ENCODE data around the gene ALMS1.

The ALMS1 gene

GRCh38 chr2:73426176-73426575, 40.5 kb downstream of the ALMS1 start:
- Histone ChIP-seq H3K4me1 (ENCODE audit: control insufficient read depth in 1 of 2, insufficient read depth in 2 of 2, low read length in 2 of 2) (no peaks in the 10 kb centered on the region), H4K12ac (ENCODE audit: low read depth, low read length) (no peak overlapping the region), H4K8ac (ENCODE audit: low read depth, low read length) (no peak overlapping the region), H3K14ac (ENCODE audit: low read length) (no peak overlapping the region), H2BK120ac (ENCODE audit: insufficient read depth, low read length, poor library complexity) (no peak overlapping the region), H3K4me2 (ENCODE audit: low read length) (no peak overlapping the region), H3K79me1 (ENCODE audit: low read length) (no peaks in the 10 kb centered on the region), H3K23ac (ENCODE audit: low read length) (no peak overlapping the region), H3K4me3 (ENCODE audit: low read depth, low read length) (no peak overlapping the region), H3K9ac (ENCODE audit: low read length) (no peak overlapping the region), H3K79me2 (ENCODE audit: control insufficient read depth, insufficient read depth, low read length, poor library complexity) (no peaks in the 10 kb centered on the region), H2AK5ac (ENCODE audit: low read length) (no peak overlapping the region), H3K9me3 (ENCODE audit: insufficient read depth, low read depth, low read length) (no peaks in the 10 kb centered on the region), H2BK12ac (ENCODE audit: low read length) (no peak overlapping the region), H3K27ac (ENCODE audit: low read depth, low read length) (no peak overlapping the region), H3K4ac (ENCODE audit: low read depth, low read length) (no peak overlapping the region), H4K91ac (ENCODE audit: low read depth, low read length) (no peak overlapping the region), H2AFZ (ENCODE audit: insufficient read depth, low read length, poor library complexity) (no peak overlapping the region), H3K18ac (ENCODE audit: low read length) (no peak overlapping the region), H3K27me3 (ENCODE audit: insufficient read depth, low read length) (no peaks in the 10 kb centered on the region), H3K36me3 (ENCODE audit: control insufficient read depth in 1 of 2, insufficient read depth in 2 of 2, low read length in 2 of 2) (no peaks in the 10 kb centered on the region), H2BK5ac (ENCODE audit: low read depth, low read length, poor library complexity) (no peak overlapping the region)
- WGBS (ENCODE audit: extremely low coverage, insufficient coverage, insufficient read length), result no CpG with 5 or more reads among the region's 3 CpGs
- no peak for DNase-seq

- no peaks in the 10 kb centered on the region for H3K4me1 ChIP-seq (ENCODE audit: control insufficient read depth in 1 of 2, insufficient read depth in 2 of 2, low read length in 2 of 2)
- H3K4me2 ChIP-seq (ENCODE audit: low read length), result no peak overlapping the region
- H3K36me3 ChIP-seq (ENCODE audit: control insufficient read depth in 1 of 2, insufficient read depth in 2 of 2, low read length in 2 of 2), result peaks cover 3 to 4% of the 10 kb centered on the region in 2 experiments
- H3K4me3 ChIP-seq (ENCODE audit: low read depth, low read length), result no peak overlapping the region
- no peaks in the 10 kb centered on the region for H3K79me2 ChIP-seq (ENCODE audit: control insufficient read depth, insufficient read depth, low read length, poor library complexity)
- no peak overlapping the region for H2AFZ ChIP-seq (ENCODE audit: insufficient read depth, low read length, poor library complexity)
- H3K9me3 ChIP-seq (ENCODE audit: insufficient read depth, low read depth, low read length), result peaks cover 1% of the 10 kb centered on the region
- H2BK12ac ChIP-seq (ENCODE audit: low read length), result no peak overlapping the region
- no peak overlapping the region for H3K14ac ChIP-seq (ENCODE audit: low read length)
- no peaks in the 10 kb centered on the region for H3K79me1 ChIP-seq (ENCODE audit: low read length)
- no peak overlapping the region for H2BK5ac ChIP-seq (ENCODE audit: low read depth, low read length, poor library complexity)
- H3K9ac ChIP-seq (ENCODE audit: low read length), result no peak overlapping the region
- no peak overlapping the region for H3K18ac ChIP-seq (ENCODE audit: low read length)
- no peak overlapping the region for H3K27ac ChIP-seq (ENCODE audit: low read depth, low read length)
- H3K4ac ChIP-seq (ENCODE audit: low read depth, low read length), result no peak overlapping the region
- no peak overlapping the region for H2AK5ac ChIP-seq (ENCODE audit: low read length)
- H4K91ac ChIP-seq (ENCODE audit: low read depth, low read length), result no peak overlapping the region
- DNase-seq, result no peak
- H3K27me3 ChIP-seq (ENCODE audit: insufficient read depth, low read length), result no peaks in the 10 kb centered on the region
- no peak overlapping the region for H2BK120ac ChIP-seq (ENCODE audit: insufficient read depth, low read length, poor library complexity)
- H4K12ac ChIP-seq (ENCODE audit: low read depth, low read length), result no peak overlapping the region
- no peak overlapping the region for H4K8ac ChIP-seq (ENCODE audit: low read depth, low read length)
- H3K23ac ChIP-seq (ENCODE audit: low read length), result no peak overlapping the region
- WGBS (ENCODE audit: extremely low coverage, insufficient coverage, insufficient read length), result no CpG with 5 or more reads among the region's 1 CpG
Measured at GRCh38 chr2:73436019-73436418, 50.4 kb downstream of the ALMS1 start.

GRCh38 chr2:73444202-73444601, 58.6 kb downstream of the ALMS1 start:
- peaks cover 0 to 13% of the 10 kb centered on the region in 2 experiments for H3K36me3 ChIP-seq (ENCODE audit: control insufficient read depth in 1 of 2, insufficient read depth in 2 of 2, low read length in 2 of 2)
- no peak overlapping the region for H4K12ac ChIP-seq (ENCODE audit: low read depth, low read length)
- H3K4me3 ChIP-seq (ENCODE audit: low read depth, low read length), result no peak overlapping the region
- H2AK5ac ChIP-seq (ENCODE audit: low read length), result no peak overlapping the region
- no peak overlapping the region for H3K4ac ChIP-seq (ENCODE audit: low read depth, low read length)
- H4K8ac ChIP-seq (ENCODE audit: low read depth, low read length), result no peak overlapping the region
- no peaks in the 10 kb centered on the region for H3K79me2 ChIP-seq (ENCODE audit: control insufficient read depth, insufficient read depth, low read length, poor library complexity)
- H3K4me1 ChIP-seq (ENCODE audit: control insufficient read depth in 1 of 2, insufficient read depth in 2 of 2, low read length in 2 of 2), result no peaks in the 10 kb centered on the region
- no peak overlapping the region for H2BK120ac ChIP-seq (ENCODE audit: insufficient read depth, low read length, poor library complexity)
- no peak overlapping the region for H3K9ac ChIP-seq (ENCODE audit: low read length)
- DNase-seq, result no peak
- no peak overlapping the region for H3K18ac ChIP-seq (ENCODE audit: low read length)
- H2BK5ac ChIP-seq (ENCODE audit: low read depth, low read length, poor library complexity), result no peak overlapping the region
- no peak overlapping the region for H3K23ac ChIP-seq (ENCODE audit: low read length)
- WGBS (ENCODE audit: extremely low coverage, insufficient coverage, insufficient read length), result no CpG with 5 or more reads among the region's 3 CpGs
- no peak overlapping the region for H3K27ac ChIP-seq (ENCODE audit: low read depth, low read length)
- no peak overlapping the region for H3K14ac ChIP-seq (ENCODE audit: low read length)
- H3K9me3 ChIP-seq (ENCODE audit: insufficient read depth, low read depth, low read length), result no peaks in the 10 kb centered on the region
- no peak overlapping the region for H4K91ac ChIP-seq (ENCODE audit: low read depth, low read length)
- no peaks in the 10 kb centered on the region for H3K27me3 ChIP-seq (ENCODE audit: insufficient read depth, low read length)
- H2BK12ac ChIP-seq (ENCODE audit: low read length), result no peak overlapping the region
- H3K4me2 ChIP-seq (ENCODE audit: low read length), result no peak overlapping the region
- no peaks in the 10 kb centered on the region for H3K79me1 ChIP-seq (ENCODE audit: low read length)
- no peak overlapping the region for H2AFZ ChIP-seq (ENCODE audit: insufficient read depth, low read length, poor library complexity)

- no peak overlapping the region for H2AK5ac ChIP-seq (ENCODE audit: low read length)
- no peak overlapping the region for H3K4me3 ChIP-seq (ENCODE audit: low read depth, low read length)
- no peaks in the 10 kb centered on the region for H3K79me2 ChIP-seq (ENCODE audit: control insufficient read depth, insufficient read depth, low read length, poor library complexity)
- H3K4ac ChIP-seq (ENCODE audit: low read depth, low read length), result no peak overlapping the region
- no peak overlapping the region for H2BK5ac ChIP-seq (ENCODE audit: low read depth, low read length, poor library complexity)
- H3K4me2 ChIP-seq (ENCODE audit: low read length), result no peak overlapping the region
- H3K9me3 ChIP-seq (ENCODE audit: insufficient read depth, low read depth, low read length), result no peaks in the 10 kb centered on the region
- no peak overlapping the region for H4K8ac ChIP-seq (ENCODE audit: low read depth, low read length)
- DNase-seq, result no peak
- no peak overlapping the region for H4K91ac ChIP-seq (ENCODE audit: low read depth, low read length)
- no peak overlapping the region for H3K18ac ChIP-seq (ENCODE audit: low read length)
- H3K27ac ChIP-seq (ENCODE audit: low read depth, low read length), result no peak overlapping the region
- H4K12ac ChIP-seq (ENCODE audit: low read depth, low read length), result no peak overlapping the region
- no peak overlapping the region for H2AFZ ChIP-seq (ENCODE audit: insufficient read depth, low read length, poor library complexity)
- no peaks in the 10 kb centered on the region for H3K79me1 ChIP-seq (ENCODE audit: low read length)
- H2BK120ac ChIP-seq (ENCODE audit: insufficient read depth, low read length, poor library complexity), result no peak overlapping the region
- no peaks in the 10 kb centered on the region for H3K27me3 ChIP-seq (ENCODE audit: insufficient read depth, low read length)
- H3K23ac ChIP-seq (ENCODE audit: low read length), result no peak overlapping the region
- WGBS (ENCODE audit: extremely low coverage, insufficient coverage, insufficient read length), result no CpG with 5 or more reads among the region's 3 CpGs
- no peak overlapping the region for H3K9ac ChIP-seq (ENCODE audit: low read length)
- no peaks in the 10 kb centered on the region for H3K4me1 ChIP-seq (ENCODE audit: control insufficient read depth in 1 of 2, insufficient read depth in 2 of 2, low read length in 2 of 2)
- peaks cover 0 to 22% of the 10 kb centered on the region in 2 experiments for H3K36me3 ChIP-seq (ENCODE audit: control insufficient read depth in 1 of 2, insufficient read depth in 2 of 2, low read length in 2 of 2)
- no peak overlapping the region for H2BK12ac ChIP-seq (ENCODE audit: low read length)
- no peak overlapping the region for H3K14ac ChIP-seq (ENCODE audit: low read length)
Measured at GRCh38 chr2:73448856-73449255, 63.2 kb downstream of the ALMS1 start.

Data from trophoblast cell (in vitro differentiated cells and primary cell).